Suppressor macrophage (primary cell): Measurements from ENCODE around the gene CCDC171.
"Not testable (repeated sequence)": the region's sequence is repeated elsewhere in the genome, so short reads cannot be mapped to it uniquely, and the experiment has no call there.

Source experiments
- DNase-seq, 4 experiments: peaks; one replicate each; pipeline ENCODE4 v3.0.0-alpha.2; 2020 to 2022

The CCDC171 gene

GRCh38 chr9:15570769-15571168 lies 17.9 kb downstream of the CCDC171 start:
- no peak for DNase-seq

DNA sequence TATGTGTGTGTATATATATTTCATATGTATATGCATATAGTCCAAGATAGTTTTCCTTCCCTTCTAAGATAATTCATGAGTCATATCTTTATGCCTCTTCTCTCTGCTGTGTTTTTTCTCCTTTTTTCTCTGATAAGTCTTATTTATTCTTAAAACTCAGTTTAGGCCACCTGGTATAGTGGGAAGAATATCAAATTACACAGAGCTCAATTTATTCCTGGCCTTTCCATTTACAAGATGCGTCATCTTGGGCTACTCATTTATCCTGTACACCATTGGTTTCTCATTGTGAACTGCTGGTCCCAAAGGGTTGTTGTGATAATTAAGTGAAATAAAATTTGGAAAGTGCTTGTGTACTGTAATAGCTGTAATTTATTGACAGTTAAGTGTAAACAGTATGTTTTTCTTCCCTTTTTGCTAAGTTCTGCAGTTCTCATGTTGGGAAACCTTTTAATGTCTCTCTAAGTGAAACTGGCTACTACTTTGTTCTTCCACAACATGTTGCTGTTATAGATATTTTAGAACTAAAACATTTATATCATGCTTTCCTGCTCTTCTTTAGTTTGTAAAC lies 19.4 kb downstream of the CCDC171 start:
- DNase-seq = no peak

DNA sequence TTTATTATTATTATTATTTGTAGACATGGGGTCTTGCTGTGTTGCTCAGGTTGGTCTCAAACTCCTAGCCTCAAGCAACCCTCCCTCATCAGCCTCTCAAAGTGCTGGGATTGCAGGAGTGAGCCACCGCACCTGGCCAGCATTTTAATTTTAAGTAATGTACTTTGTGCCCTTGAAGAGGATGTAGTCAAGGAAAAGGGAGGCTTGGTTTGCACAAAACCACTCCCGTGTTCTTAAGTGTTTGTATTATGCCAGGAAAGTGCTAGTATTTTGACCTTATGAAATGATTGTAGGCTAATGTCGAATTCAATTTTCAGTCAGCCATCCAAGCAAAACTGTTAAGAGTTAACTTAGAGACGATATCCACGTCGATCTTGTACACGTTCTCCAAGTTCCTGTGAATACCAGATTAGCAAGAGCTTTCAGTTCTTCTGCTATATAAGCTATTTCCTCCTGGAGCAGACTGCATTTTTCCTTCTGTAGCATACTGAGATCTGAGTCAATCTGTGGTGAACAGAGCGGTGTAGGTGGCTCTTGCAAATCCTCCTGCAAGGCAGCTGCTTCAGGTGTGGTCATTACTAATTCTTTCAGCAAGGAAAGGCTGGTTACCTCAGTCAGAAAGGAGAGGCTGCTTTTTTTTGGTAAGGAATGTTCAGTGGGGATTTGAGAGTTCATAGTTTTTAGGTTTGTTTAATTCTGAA lies 23.7 kb downstream of the CCDC171 start:
- no peak for DNase-seq

DNA sequence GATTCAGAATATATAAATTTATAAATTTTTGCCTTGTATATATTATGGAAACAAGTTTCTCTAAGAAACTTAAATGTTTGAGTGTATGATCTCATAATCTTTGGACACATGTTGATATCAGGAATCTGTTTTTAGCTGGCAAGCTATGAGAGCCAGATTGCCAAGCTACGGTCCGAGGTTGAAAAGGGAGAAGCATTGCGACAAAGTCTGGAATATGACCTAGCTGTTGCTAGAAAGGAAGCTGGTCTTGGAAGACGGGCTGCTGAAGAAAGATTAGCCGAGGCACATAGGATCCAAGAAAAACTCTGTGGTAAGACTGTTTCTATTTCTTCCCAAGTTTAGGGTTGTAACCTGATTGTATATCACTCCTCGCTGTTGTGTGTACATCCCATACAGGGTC lies 25.9 kb downstream of the CCDC171 start:
- no peak for DNase-seq

- no peak for DNase-seq
Measured at GRCh38 chr9:15584379-15584778, 31.5 kb downstream of the CCDC171 start.

DNA sequence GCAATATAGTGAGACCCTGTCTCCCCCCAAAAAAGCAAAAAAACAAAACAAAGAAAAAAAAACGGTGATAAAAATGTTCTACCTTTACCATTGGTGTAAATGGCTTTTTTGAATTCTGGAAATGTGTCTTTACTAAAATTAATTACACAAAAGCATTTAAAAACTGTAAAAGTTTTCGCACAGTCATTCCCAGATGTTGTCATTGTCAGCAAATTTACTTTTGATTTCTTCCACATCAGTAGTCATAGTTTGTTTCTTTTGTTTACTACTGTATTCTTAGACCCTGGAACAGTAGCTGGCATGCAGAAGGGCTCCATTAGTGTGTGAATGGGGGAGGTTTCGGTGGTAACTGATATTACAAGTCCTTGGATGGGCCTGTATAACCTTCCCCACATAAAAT lies 39.5 kb downstream of the CCDC171 start:
- DNase-seq = no peak

- not testable (repeated sequence) for DNase-seq
Measured at GRCh38 chr9:15592940-15593339, 40.1 kb downstream of the CCDC171 start.

DNA sequence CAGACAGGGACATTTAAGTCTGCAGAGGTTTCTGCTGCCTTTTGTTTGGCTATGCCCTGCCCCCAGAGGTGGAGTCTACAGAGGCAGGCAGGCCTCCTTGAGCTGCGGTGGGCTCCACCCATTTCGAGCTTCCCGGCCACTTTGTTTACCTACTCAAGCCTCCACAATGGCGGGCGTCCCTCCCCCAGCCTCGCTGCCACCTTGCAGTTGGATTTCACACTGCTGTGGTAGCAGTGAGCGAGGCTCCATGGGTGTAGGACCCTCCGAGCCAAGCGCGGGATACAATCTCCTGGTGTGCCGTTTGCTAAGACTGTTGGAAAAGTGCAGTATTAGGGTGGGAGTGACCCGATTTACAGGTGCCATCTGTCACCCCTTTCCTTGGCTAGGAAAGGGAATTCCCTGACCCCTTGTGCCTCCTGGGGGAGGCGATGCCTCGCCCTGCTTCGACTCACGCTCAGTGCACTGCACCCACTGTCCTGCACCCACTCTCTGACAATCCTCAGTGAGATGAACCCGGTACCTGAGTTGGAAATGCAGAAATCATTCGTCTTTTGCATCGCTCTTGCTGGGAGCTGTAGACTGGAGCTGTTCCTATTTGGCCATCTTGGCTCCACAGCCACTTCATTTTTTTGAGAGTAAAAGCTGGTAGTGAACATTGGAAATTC lies 48.0 kb downstream of the CCDC171 start:
- not testable (repeated sequence) for DNase-seq

- peak; percentile 53 to 80 (median 70) for DNase-seq
Measured at GRCh38 chr9:15606643-15607472, 54.0 kb downstream of the CCDC171 start.

GRCh38 chr9:15612962-15613361 lies 60.1 kb downstream of the CCDC171 start:
- no peak for DNase-seq

GRCh38 chr9:15617782-15618181 lies 64.9 kb downstream of the CCDC171 start:
- DNase-seq = no peak

DNA sequence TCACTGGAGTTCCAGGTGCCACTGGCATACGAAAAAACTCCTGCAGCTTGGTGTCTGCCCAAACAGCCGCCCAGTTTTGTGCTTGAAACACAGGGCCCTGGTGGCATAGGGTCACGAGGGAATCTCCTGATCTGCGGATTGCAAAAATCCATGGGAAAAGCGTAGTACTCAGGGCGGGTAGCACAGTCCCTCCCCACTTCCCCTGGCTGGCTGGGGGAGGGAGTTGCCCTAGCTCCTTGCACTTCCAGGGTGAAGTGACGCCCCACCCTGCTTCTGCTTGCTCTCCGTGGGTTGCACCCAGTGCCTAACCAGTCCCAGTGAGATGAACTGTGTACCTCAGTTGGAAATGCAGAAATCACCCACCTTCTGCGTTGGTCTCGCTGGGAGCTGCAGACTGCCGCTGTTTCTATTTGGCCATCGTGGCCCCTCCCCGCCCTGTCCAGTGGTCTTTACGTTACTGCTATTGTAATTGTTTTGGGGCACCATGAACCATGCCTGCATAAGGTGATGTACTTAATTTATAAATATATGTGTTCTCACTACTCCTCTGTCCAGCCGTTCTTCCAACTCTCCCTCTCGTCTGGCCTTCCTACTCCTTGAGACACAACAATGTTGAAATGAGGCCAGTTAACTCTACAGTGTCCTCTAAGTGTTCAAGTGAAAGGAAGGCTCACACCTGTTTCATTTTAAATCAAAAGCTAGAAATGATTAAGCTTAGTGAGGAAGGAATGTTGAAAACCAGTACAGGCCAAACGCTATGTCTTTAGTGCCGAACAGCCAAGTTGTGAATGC lies 65.9 kb downstream of the CCDC171 start:
- no peak for DNase-seq

GRCh38 chr9:15622318-15622971 lies 69.6 kb downstream of the CCDC171 start:
- no peak for DNase-seq

DNA sequence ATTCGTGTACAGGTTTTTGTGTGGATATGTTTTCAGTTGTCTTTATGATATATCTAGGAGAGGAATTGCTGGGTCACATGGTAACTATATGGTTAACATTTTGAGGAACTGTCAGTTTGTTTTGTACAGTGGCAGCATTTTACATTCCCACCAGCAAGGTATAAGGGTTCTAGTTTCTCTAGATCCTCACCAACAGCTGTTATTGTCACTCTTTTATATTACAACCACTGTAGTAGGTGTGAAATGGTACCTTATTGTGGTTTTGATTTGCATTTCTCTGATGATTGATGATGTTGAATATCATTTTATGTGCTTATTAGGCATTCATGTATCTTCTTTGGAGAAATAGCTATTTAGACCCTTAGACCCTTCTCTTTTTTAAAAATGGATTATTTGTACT lies 82.9 kb downstream of the CCDC171 start:
- no peak for DNase-seq

GRCh38 chr9:15640121-15640520 lies 87.3 kb downstream of the CCDC171 start:
- peak in 2 of 4 experiments; percentile 6 to 21 for DNase-seq

GRCh38 chr9:15641291-15641690 lies 88.4 kb downstream of the CCDC171 start:
- no peak for DNase-seq

DNA sequence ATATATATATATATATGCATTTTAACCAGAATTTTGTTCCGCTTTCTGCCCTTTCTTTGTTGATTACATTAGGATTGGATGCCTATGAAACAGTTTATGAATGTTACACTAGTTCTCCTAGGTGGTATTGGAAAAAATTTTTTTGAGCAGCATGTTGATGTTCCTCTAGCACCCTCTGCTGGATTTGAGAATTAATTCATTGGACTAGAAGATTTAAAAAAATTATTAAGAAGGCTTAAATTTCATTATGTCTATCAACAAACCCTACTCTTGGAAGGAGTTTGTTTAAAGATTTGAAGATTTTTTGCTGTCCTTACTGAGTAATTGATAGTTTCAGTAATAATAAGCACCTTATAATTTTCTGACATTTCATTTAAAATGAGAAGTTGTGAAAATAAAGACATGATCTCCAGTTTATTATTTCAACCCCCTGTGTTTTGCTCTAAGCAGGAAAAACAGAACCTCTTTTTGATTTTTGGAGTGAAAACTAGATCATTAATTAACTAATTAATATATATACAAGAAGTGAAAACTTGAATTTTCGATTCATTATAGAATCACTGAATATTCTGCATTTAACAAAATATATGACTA lies 89.6 kb downstream of the CCDC171 start:
- DNase-seq = peak in 3 of 4 experiments; percentile 9 to 65 (median 55)

- DNase-seq = no peak
Measured at GRCh38 chr9:15670246-15670645, 117.4 kb downstream of the CCDC171 start.

- DNase-seq = no peak
Measured at GRCh38 chr9:15670894-15671293, 118.1 kb downstream of the CCDC171 start.

DNA sequence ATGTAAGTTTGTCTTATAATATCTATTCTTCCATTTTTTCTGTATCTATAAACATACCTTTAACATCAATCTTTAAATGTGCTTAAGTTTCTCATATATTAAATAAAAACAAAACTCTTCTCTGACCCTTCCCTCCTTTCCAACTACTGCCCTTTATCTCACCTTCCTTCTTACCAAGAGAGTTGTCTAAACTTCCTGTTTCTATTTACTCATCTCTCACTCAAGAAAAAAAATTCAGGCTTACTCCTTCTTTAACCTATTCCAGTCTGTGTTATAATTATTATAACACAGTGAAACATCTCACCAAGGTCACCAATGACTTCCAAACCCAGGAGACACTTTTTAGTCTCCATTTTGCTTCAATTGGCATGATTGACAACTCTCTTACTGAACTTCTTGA lies 140.9 kb downstream of the CCDC171 start:
- DNase-seq = no peak

GRCh38 chr9:15696979-15697378 lies 144.1 kb downstream of the CCDC171 start:
- no peak for DNase-seq
